ENCODE data around the gene SERPINA1. TPM values are rescaled to one million over a fixed set of nuclear protein-coding genes. Genes with fewer than 3 reads are reported as not detected.

The SERPINA1 gene
- total and polyA plus RNA-seq, 4 donors, result 10,220 to 47,972 (median 25,583) TPM

- no peak for DNase-seq (ENCODE audit: low spot score)
- H3K27me3 ChIP-seq (ENCODE audit: control insufficient read depth in 4 of 4, insufficient read depth in 4 of 4, low read length in 3 of 4), result no peaks in the 10 kb centered on the region
- H3K4me3 ChIP-seq (ENCODE audit: low read depth in 1 of 3, low read length in 3 of 3), result no peak overlapping the region
- H3K9me3 ChIP-seq (ENCODE audit: control insufficient read depth in 4 of 4, low read length in 3 of 4), result no peaks in the 10 kb centered on the region
- no peak overlapping the region for H3K9ac ChIP-seq (ENCODE audit: low read depth in 1 of 2, low read length in 2 of 2)
- WGBS, result 62% methylated on average over 1 of the region's 1 CpG
- no peaks in the 10 kb centered on the region for H3K36me3 ChIP-seq (ENCODE audit: control insufficient read depth in 4 of 4, insufficient read depth in 3 of 4, low read depth in 1 of 4, low read length in 3 of 4)
- H3K27ac ChIP-seq (ENCODE audit: low read depth in 1 of 2, low read length in 2 of 2), result no peak overlapping the region
- H3K4me1 ChIP-seq (ENCODE audit: control insufficient read depth in 4 of 4, insufficient read depth in 4 of 4, low read length in 3 of 4), result peaks cover 9 to 20% (median 15%) of the 10 kb centered on the region in 4 donors
- TF ChIP-seq REST (IDR thresholded peaks at IDR 0.05), result no peak
- TF ChIP-seq TAF1 (conservative IDR thresholded peaks at IDR 0.05), result no peak
- TF ChIP-seq HNF4A (conservative IDR thresholded peaks at IDR 0.05), result no peak
- TF ChIP-seq SP1 (IDR thresholded peaks at IDR 0.05), result no peak
- TF ChIP-seq GABPA (IDR thresholded peaks at IDR 0.05 in 1 of 2, conservative IDR thresholded peaks at IDR 0.05 in 1 of 2), result no peak
- no peak for TF ChIP-seq YY1 (IDR thresholded peaks at IDR 0.05)
- no peak for TF ChIP-seq RXRA (IDR thresholded peaks at IDR 0.05)
- TF ChIP-seq MAX (IDR thresholded peaks at IDR 0.05), result no peak
- TF ChIP-seq RAD21 (IDR thresholded peaks at IDR 0.05), result no peak
- no peak for TF ChIP-seq HNF4G (IDR thresholded peaks at IDR 0.05)
- TF ChIP-seq FOXA2 (IDR thresholded peaks at IDR 0.05), result no peak
- no peak for TF ChIP-seq EGR1 (IDR thresholded peaks at IDR 0.05; ENCODE audit: low read depth in 2 of 2)
- no peak for TF ChIP-seq JUND (IDR thresholded peaks at IDR 0.05)
- TF ChIP-seq ATF3 (IDR thresholded peaks at IDR 0.05), result no peak
- TF ChIP-seq CTCF (IDR thresholded peaks at IDR 0.05; ENCODE audit: low read depth, low read length, missing input control), result no peak
Measured at GRCh38 chr14:94357166-94357565, 31.2 kb downstream of the SERPINA1 start.

GRCh38 chr14:94356379-94357056 lies 31.9 kb downstream of the SERPINA1 start:
- DNase-seq (ENCODE audit: low spot score), result no peak
- Histone ChIP-seq H3K36me3 (ENCODE audit: control insufficient read depth in 4 of 4, insufficient read depth in 3 of 4, low read depth in 1 of 4, low read length in 3 of 4) (no peaks in the 10 kb centered on the region), H3K4me3 (ENCODE audit: low read depth in 1 of 3, low read length in 3 of 3) (no peak overlapping the region), H3K4me1 (ENCODE audit: control insufficient read depth in 4 of 4, insufficient read depth in 4 of 4, low read length in 3 of 4) (peaks cover 9 to 20% (median 15%) of the 10 kb centered on the region in 4 donors), H3K27me3 (ENCODE audit: control insufficient read depth in 4 of 4, insufficient read depth in 4 of 4, low read length in 3 of 4) (no peaks in the 10 kb centered on the region), H3K9me3 (ENCODE audit: control insufficient read depth in 4 of 4, low read length in 3 of 4) (no peaks in the 10 kb centered on the region), H3K9ac (ENCODE audit: low read depth in 1 of 2, low read length in 2 of 2) (no peak overlapping the region), H3K27ac (ENCODE audit: low read depth in 1 of 2, low read length in 2 of 2) (no peak overlapping the region)
- WGBS, result 66% methylated on average over 5 of the region's 5 CpGs
- TF ChIP-seq ATF3 (IDR thresholded peaks at IDR 0.05) (no peak), FOXA2 (IDR thresholded peaks at IDR 0.05) (peak; percentile 32), MAX (IDR thresholded peaks at IDR 0.05) (peak; percentile 11), EGR1 (IDR thresholded peaks at IDR 0.05; ENCODE audit: low read depth in 2 of 2) (no peak)
